ENCODE measurements around the gene PDK2. TPM values are rescaled to one million over a fixed set of nuclear protein-coding genes. Genes with fewer than 3 reads are reported as not detected.
A peak's percentile ranks its signal among the peaks of the same experiment; 100 is the strongest.

PDK2 gene
- total and polyA plus RNA-seq, 7 donors = 50.3 to 213 (median 99.4) TPM

GRCh38 chr17:50132104-50132794, 37.1 kb downstream of the PDK2 start:
- Histone ChIP-seq H3K36me3 (ENCODE audit: insufficient read depth in 1 of 2, low read depth in 1 of 2) (peaks cover 0 to 30% of the 10 kb centered on the region in 2 donors), H3K4me1 (peaks cover 34% of the 10 kb centered on the region), H3K27ac (peak overlapping the region; percentile 82), H3K4me3 (no peak overlapping the region), H3K9me3 (no peaks in the 10 kb centered on the region), H3K27me3 (ENCODE audit: insufficient read depth in 3 of 3, low read length in 2 of 3) (no peaks in the 10 kb centered on the region)
- TF ChIP-seq, protein P1, sequence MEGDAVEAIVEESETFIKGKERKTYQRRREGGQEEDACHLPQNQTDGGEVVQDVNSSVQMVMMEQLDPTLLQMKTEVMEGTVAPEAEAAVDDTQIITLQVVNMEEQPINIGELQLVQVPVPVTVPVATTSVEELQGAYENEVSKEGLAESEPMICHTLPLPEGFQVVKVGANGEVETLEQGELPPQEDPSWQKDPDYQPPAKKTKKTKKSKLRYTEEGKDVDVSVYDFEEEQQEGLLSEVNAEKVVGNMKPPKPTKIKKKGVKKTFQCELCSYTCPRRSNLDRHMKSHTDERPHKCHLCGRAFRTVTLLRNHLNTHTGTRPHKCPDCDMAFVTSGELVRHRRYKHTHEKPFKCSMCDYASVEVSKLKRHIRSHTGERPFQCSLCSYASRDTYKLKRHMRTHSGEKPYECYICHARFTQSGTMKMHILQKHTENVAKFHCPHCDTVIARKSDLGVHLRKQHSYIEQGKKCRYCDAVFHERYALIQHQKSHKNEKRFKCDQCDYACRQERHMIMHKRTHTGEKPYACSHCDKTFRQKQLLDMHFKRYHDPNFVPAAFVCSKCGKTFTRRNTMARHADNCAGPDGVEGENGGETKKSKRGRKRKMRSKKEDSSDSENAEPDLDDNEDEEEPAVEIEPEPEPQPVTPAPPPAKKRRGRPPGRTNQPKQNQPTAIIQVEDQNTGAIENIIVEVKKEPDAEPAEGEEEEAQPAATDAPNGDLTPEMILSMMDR (IDR thresholded peaks at IDR 0.05) = no peak
- DNase-seq (no peak), ATAC-seq (no peak)
- 80 to 85% (median 83%) methylated on average over 6 of the region's 6 CpGs for WGBS, 3 donors
- intact Hi-C loops (cut with DNase I) = loop anchor here (5.0 kb wide), 1 partner anchor 35 kb away; the partner anchor contains the start of gene SGCA (in 2 of the 2)

DNA sequence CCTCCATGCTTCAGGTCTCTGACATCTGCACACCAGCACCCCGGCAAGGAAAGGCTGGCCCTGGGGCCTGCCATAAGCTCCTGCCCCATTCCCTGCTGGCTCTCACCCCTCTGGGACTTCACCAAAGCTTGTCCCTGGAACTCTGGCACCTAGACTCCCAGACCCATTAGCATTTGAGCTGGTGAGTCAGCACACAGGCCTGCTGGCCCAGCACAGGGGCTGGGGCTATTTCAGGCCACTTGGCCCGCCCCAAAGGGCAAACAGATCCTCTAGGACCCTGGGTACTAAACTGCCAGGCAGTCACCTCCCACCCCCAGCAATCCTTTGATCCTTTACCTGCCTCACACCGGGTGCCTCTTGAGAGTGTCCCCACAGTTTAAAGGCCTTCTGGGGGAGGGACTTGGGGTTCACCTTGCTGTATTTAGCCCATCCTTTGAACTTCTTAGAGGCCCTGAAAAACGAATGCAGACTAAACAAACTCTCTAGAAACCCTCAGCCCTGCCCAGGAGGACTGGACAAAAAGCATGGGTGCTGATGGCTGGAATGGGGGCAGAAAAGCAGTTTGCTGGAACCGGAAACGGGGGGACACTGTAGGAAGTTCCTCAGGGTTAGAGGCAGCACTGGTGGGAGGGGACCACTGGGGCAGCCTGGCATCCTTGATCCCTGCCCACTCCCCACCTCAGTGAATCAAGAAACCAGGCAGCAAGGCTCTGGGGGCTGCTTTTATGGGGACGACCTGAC, 38.0 kb downstream of the PDK2 start:
- Histone ChIP-seq H3K36me3 (ENCODE audit: insufficient read depth in 1 of 2, low read depth in 1 of 2) (peaks cover 4 to 39% of the 10 kb centered on the region in 2 donors), H3K4me1 (peaks cover 34% of the 10 kb centered on the region), H3K9me3 (no peaks in the 10 kb centered on the region), H3K27ac (peak overlapping the region; percentile 82), H3K27me3 (ENCODE audit: insufficient read depth in 3 of 3, low read length in 2 of 3) (no peaks in the 10 kb centered on the region), H3K4me3 (no peak overlapping the region)
- peak; percentile 85 to 91 (median 89) for ATAC-seq
- intact Hi-C loops (cut with DNase I) = loop anchor here (5.0 kb wide), 1 partner anchor 34 kb away; the partner anchor contains the start of gene SGCA (in 2 of the 2)
- 24 to 39% (median 27%) methylated on average over 7 of the region's 7 CpGs for WGBS, 3 donors
- TF ChIP-seq, protein P1 (IDR thresholded peaks at IDR 0.05) = no peak
- DNase-seq = peak; percentile 66 to 89

DNA sequence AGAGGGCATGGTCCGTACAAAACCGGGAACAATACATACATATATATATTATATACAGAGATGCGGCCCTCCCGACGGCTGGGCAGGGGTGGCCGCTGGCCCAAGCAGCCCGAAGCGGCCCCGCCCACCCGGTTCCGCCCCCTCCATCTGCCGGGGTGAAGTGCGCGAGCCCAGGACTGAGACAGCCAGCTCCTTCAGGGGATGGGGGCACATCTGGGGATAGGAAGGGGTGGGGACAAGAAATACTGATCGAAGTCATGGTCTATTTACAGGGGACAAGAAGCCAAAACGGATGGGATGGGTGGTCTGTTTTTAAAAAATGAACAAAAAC, 38.6 kb downstream of the PDK2 start:
- ATAC-seq = peak in 2 of 4 donors; percentile 24 to 34
- peaks cover 6 to 44% of the 10 kb centered on the region in 2 donors for H3K36me3 ChIP-seq (ENCODE audit: insufficient read depth in 1 of 2, low read depth in 1 of 2)
- WGBS, 3 donors = 16 to 48% (median 21%) methylated on average over 16 of the region's 16 CpGs
- no peaks in the 10 kb centered on the region for H3K27me3 ChIP-seq (ENCODE audit: insufficient read depth in 3 of 3, low read length in 2 of 3)
- intact Hi-C loops (cut with DNase I) = loop anchor here (5.0 kb wide), 1 partner anchor 34 kb away; the partner anchor contains the start of gene SGCA (in 2 of the 2)
- TF ChIP-seq, protein P1 (IDR thresholded peaks at IDR 0.05) = no peak
- no peak overlapping the region for H3K4me3 ChIP-seq
- H3K4me1 ChIP-seq = peaks cover 34% of the 10 kb centered on the region
- DNase-seq = peak in 1 of 2 donors; percentile 60
- no peaks in the 10 kb centered on the region for H3K9me3 ChIP-seq
- peak overlapping the region; percentile 82 for H3K27ac ChIP-seq

DNA sequence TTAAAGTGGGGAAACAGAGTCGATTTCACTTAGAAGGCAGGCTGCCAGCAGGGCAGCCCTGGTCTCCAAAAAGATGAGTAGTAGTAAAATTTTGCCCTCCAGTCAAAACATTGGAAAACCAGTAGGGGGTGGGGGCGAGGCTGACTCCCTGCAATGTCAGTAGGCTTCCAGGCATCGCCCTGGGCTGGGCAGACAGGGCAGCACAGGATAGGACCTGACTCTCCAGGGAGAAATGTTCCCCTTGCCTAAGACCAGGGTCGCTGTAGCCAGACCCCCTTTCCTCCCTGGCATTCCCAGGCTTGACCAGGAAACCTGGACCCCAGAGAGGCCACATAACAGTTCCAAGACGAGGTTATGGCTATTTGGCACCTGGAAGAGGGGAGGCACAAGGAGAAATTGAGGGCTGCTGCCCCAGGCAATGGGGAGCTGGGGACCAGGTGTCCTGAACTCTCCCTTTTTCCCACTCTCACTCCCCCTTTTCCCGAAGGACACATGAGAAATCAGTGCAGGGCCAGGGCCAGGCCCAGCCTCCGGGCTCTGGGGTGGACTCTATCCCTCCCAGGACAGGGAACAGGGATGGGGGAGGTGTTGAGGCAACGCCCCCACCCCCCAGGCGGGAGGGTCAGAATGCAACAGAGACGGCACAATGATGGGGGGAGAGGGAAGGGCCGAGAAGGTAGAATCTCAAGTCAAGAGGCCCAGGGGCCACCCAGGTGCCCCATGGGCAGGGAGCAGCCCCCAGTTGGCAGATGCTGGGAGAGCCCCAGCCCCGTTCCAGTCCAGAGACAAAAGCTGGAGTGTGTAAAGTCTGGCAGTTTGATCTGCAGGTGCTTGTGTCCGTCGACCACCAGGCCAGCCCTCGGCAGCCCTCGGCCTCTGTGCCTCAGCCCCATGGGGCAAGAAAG, 39.3 kb downstream of the PDK2 start:
- intact Hi-C loops (cut with DNase I) = loop anchor here (5.0 kb wide), 2 partner anchors 33 to 43 kb away; partner anchors contain the start of gene SGCA (in 2 of the 2)
- TF ChIP-seq, protein P1 (IDR thresholded peaks at IDR 0.05) = no peak
- H3K4me3 ChIP-seq = no peak overlapping the region
- WGBS, 3 donors = 54 to 64% (median 59%) methylated on average over 16 of the region's 16 CpGs
- H3K27me3 ChIP-seq (ENCODE audit: insufficient read depth in 3 of 3, low read length in 2 of 3) = no peaks in the 10 kb centered on the region
- no peaks in the 10 kb centered on the region for H3K9me3 ChIP-seq
- peaks cover 8 to 52% of the 10 kb centered on the region in 2 donors for H3K36me3 ChIP-seq (ENCODE audit: insufficient read depth in 1 of 2, low read depth in 1 of 2)
- peaks cover 34% of the 10 kb centered on the region for H3K4me1 ChIP-seq
- ATAC-seq (no peak), DNase-seq (no peak)
- H3K27ac ChIP-seq = peak overlapping the region; percentile 82
